NCI-H2196 (cell line): ENCODE results near the gene GRIN3A.

Experiments
- DNase-seq: peaks from one replicate; lab custom pipeline; 2025; ENCODE audit not compliant: unreplicated experiment; lab: John Stamatoyannopoulos, UW

Gene GRIN3A

GRCh38 chr9:101706261-101706798 is 32.1 kb downstream of the GRIN3A start:
- DNase-seq, result no peak

- DNase-seq, result no peak
Measured at GRCh38 chr9:101705135-101705661, 33.2 kb downstream of the GRIN3A start.

GRCh38 chr9:101702257-101702656 is 36.2 kb downstream of the GRIN3A start:
- DNase-seq, result no peak

- DNase-seq, result no peak
Measured at GRCh38 chr9:101693546-101694336, 44.7 kb downstream of the GRIN3A start.

- no peak for DNase-seq
Measured at GRCh38 chr9:101691657-101692056, 46.8 kb downstream of the GRIN3A start.

- DNase-seq, result no peak
Measured at GRCh38 chr9:101689039-101689438, 49.4 kb downstream of the GRIN3A start.

- no peak for DNase-seq
Measured at GRCh38 chr9:101684665-101685064, 53.8 kb downstream of the GRIN3A start.

GRCh38 chr9:101683236-101683635 is 55.2 kb downstream of the GRIN3A start:
- no peak for DNase-seq

GRCh38 chr9:101677861-101678260 is 60.6 kb downstream of the GRIN3A start:
- no peak for DNase-seq

GRCh38 chr9:101675341-101675740 is 63.1 kb downstream of the GRIN3A start:
- DNase-seq, result no peak

GRCh38 chr9:101674165-101674564 is 64.3 kb downstream of the GRIN3A start:
- no peak for DNase-seq

GRCh38 chr9:101673642-101674041 is 64.8 kb downstream of the GRIN3A start:
- DNase-seq, result no peak

GRCh38 chr9:101671567-101671966 is 66.9 kb downstream of the GRIN3A start:
- no peak for DNase-seq

- DNase-seq, result no peak
Measured at GRCh38 chr9:101668421-101668820, 70.0 kb downstream of the GRIN3A start.

GRCh38 chr9:101664453-101664852 is 74.0 kb downstream of the GRIN3A start:
- no peak for DNase-seq

- no peak for DNase-seq
Measured at GRCh38 chr9:101652601-101653175, 85.8 kb downstream of the GRIN3A start.

- no peak for DNase-seq
Measured at GRCh38 chr9:101650142-101650541, 88.3 kb downstream of the GRIN3A start.

GRCh38 chr9:101648493-101648892 is 90.0 kb downstream of the GRIN3A start:
- no peak for DNase-seq

- DNase-seq, result no peak
Measured at GRCh38 chr9:101639785-101640665, 98.4 kb downstream of the GRIN3A start.

GRCh38 chr9:101639311-101639710 is 99.1 kb downstream of the GRIN3A start:
- no peak for DNase-seq

GRCh38 chr9:101636247-101636646 is 102.2 kb downstream of the GRIN3A start:
- no peak for DNase-seq
